Cardiac fibroblast (primary cell): ENCODE results near the gene SHD.
A peak's percentile ranks its signal among the peaks of the same experiment; 100 is the strongest.

Source experiments
- DNase-seq, 2 donors: peaks; one replicate each; pipeline versions ENCODE4 v3.0.0 to v3.0.0-alpha.2; 2010; ENCODE audit warnings: low read depth in 2 of 2
- H3K4me3 ChIP-seq, 2 donors: replicated peaks in 1 of 2; 1 replicate in 1 of 2; 2 replicates in 1 of 2; pipeline ENCODE4 v1.5.1; 2011; ENCODE audit warnings: low read depth in 2 of 2, low read length in 2 of 2, mild to moderate bottlenecking in 2 of 2, moderate library complexity in 1 of 2
- TF ChIP-seq, protein P1 (sequence below): IDR thresholded peaks from one replicate; pipeline ENCODE4 v1.5.1; 2011; ENCODE audit warnings: low read depth, mild to moderate bottlenecking, low read length, inconsistent platforms

The SHD gene

DNA sequence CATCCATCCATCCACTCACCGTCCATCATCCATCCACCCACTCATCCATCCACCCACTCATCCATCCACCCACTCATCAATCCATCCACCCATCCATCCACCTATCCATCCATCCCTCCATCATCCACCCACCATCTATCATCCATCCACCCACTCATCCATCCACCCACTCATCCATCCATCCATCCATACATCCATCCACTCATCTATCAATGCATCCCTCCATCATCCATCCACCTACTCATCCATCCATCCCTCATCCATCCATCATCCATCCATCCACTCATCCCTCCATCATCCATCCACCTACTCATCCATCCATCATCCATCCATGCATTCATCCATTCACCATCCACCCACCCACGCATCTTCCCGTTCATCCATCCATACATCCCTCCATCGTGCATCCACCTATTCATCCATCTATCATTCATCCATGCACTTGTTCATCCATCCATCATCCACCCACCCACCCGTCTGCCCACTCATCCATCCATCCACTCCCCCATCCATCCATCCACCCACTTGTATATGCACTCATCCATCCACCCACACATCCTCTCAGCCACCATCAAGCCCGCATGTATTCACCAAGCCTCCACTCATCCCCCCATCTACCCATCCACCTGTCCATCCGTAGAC is 56.0 kb downstream of the SHD start:
- no peak for DNase-seq
- TF ChIP-seq, protein P1, sequence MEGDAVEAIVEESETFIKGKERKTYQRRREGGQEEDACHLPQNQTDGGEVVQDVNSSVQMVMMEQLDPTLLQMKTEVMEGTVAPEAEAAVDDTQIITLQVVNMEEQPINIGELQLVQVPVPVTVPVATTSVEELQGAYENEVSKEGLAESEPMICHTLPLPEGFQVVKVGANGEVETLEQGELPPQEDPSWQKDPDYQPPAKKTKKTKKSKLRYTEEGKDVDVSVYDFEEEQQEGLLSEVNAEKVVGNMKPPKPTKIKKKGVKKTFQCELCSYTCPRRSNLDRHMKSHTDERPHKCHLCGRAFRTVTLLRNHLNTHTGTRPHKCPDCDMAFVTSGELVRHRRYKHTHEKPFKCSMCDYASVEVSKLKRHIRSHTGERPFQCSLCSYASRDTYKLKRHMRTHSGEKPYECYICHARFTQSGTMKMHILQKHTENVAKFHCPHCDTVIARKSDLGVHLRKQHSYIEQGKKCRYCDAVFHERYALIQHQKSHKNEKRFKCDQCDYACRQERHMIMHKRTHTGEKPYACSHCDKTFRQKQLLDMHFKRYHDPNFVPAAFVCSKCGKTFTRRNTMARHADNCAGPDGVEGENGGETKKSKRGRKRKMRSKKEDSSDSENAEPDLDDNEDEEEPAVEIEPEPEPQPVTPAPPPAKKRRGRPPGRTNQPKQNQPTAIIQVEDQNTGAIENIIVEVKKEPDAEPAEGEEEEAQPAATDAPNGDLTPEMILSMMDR = no peak
- H3K4me3 ChIP-seq = no peak overlapping the region

- peak overlapping the region; percentile 38 to 51 for H3K4me3 ChIP-seq
- DNase-seq = peak; percentile 33 to 39
- TF ChIP-seq, protein P1 = no peak
These were observed 58.9 kb downstream of the SHD start for GRCh38 chr19:4337906-4338440.

- TF ChIP-seq, protein P1 = no peak
- H3K4me3 ChIP-seq = peak within 1 kb of the TSS; percentile 38 to 51
- DNase-seq = no peak
These were observed 59.6 kb downstream of the SHD start, which contains the start of gene STAP2 for GRCh38 chr19:4338441-4339355. STAP2 (minus strand) TSS chr19:4338827; CDS start chr19:4338753, 74 bp downstream.
